DND-41 (cell line): ENCODE measurements around the gene CCR1.

Experiments used
- ATAC-seq: fragments of 200-7000 bp; cut with Tn5 transposase; 3 replicates; pipeline ENCODE4 v1.9.1; 2021; ENCODE audit warnings: low read depth; ENCODE audit not compliant: insufficient read depth
- DNase-seq: peaks from one replicate; pipeline ENCODE4 v3.0.0-alpha.2; 2020
- H2AFZ ChIP-seq: 2 replicates; pipeline ENCODE4 v1.6.0; 2012; ENCODE audit warnings: low read depth, low read length
- H3K27ac ChIP-seq: 2 replicates; pipeline ENCODE4 v1.5.1; 2012; ENCODE audit warnings: low read length, inconsistent platforms
- H3K27me3 ChIP-seq: fragments of 200-600 bp; sonication (generic); 2 replicates; pipeline ENCODE4 v1.6.0; 2012; ENCODE audit warnings: low read length, mild to moderate bottlenecking, inconsistent platforms; ENCODE audit not compliant: insufficient read depth, poor library complexity
- H3K36me3 ChIP-seq: 2 replicates; pipeline ENCODE4 v1.5.1; 2012; ENCODE audit warnings: low read length, inconsistent platforms; ENCODE audit not compliant: insufficient read depth
- H3K4me1 ChIP-seq: 2 replicates; pipeline ENCODE4 v1.5.1; 2012; ENCODE audit warnings: mild to moderate bottlenecking, low read length; ENCODE audit not compliant: insufficient read depth
- H3K4me2 ChIP-seq: 2 replicates; pipeline ENCODE4 v1.6.0; 2012; ENCODE audit warnings: mild to moderate bottlenecking, moderate library complexity, low read length, inconsistent platforms; ENCODE audit not compliant: insufficient read depth
- H3K4me3 ChIP-seq, 2 experiments: fragments of 200-600 bp in 1 of 2; shearing (Covaris generic) in 1 of 2; 2 replicates each; pipeline ENCODE4 v1.5.1; 2012 to 2016; ENCODE audit warnings: inconsistent platforms in 2 of 2, low read length in 2 of 2, mild to moderate bottlenecking in 2 of 2, low read depth in 1 of 2, moderate library complexity in 1 of 2
- H3K79me2 ChIP-seq: 2 replicates; pipeline ENCODE4 v1.6.0; 2012; ENCODE audit warnings: low read length, inconsistent platforms; ENCODE audit not compliant: insufficient read depth
- H3K9ac ChIP-seq: 2 replicates; pipeline ENCODE4 v1.6.0; 2012; ENCODE audit warnings: low read depth, mild to moderate bottlenecking, inconsistent platforms, low read length, moderate library complexity
- H3K9me3 ChIP-seq: 2 replicates; pipeline ENCODE4 v1.5.1; 2012; ENCODE audit warnings: low read length, moderate library complexity, mild to moderate bottlenecking, inconsistent platforms; ENCODE audit not compliant: insufficient read depth, severe bottlenecking
- H4K20me1 ChIP-seq: 2 replicates; pipeline ENCODE4 v1.6.0; 2012; ENCODE audit warnings: low read length; ENCODE audit not compliant: insufficient read depth
- CTCF ChIP-seq: IDR thresholded peaks from 2 replicates; pipeline ENCODE4 v1.5.1; 2012; ENCODE audit warnings: borderline replicate concordance, low read length, moderate library complexity, mild to moderate bottlenecking; ENCODE audit not compliant: poor library complexity, severe bottlenecking; ENCODE audit errors: extremely low read depth
- EZH2 ChIP-seq: IDR thresholded peaks from 3 replicates; pipeline ENCODE4 v1.6.1; 2012; ENCODE audit warnings: borderline replicate concordance, low read depth, mild to moderate bottlenecking, moderate library complexity, low read length, inconsistent platforms; ENCODE audit not compliant: severe bottlenecking

CCR1 gene

GRCh38 chr3:46208167-46208704 is at the start of gene CCR1:
TSS of gene CCR1 (minus strand) at chr3:46208313. CDS start at chr3:46204313, 4,000 bp downstream.
- DNase-seq, result peak; percentile 54
- peak within 1 kb of the TSS; percentile 43 for H3K27ac ChIP-seq
- no peaks in the 10 kb centered on the region for H3K27me3 ChIP-seq
- no peak within 1 kb of the TSS for H3K9ac ChIP-seq
- no peak within 1 kb of the TSS for H3K4me3 ChIP-seq
- no peak within 1 kb of the TSS for H3K4me2 ChIP-seq
- H3K79me2 ChIP-seq, result no peaks in the 10 kb centered on the region
- H4K20me1 ChIP-seq, result no peaks in the 10 kb centered on the region
- H3K9me3 ChIP-seq, result no peaks in the 10 kb centered on the region
- H2AFZ ChIP-seq, result peak within 1 kb of the TSS; percentile 44
- TF ChIP-seq CTCF (peak; percentile 61), EZH2 (no peak)
- H3K4me1 ChIP-seq, result peaks cover 24% of the 10 kb centered on the region
- no peaks in the 10 kb centered on the region for H3K36me3 ChIP-seq
- ATAC-seq, result peak; percentile 56

- H3K79me2 ChIP-seq, result no peaks in the 10 kb centered on the region
- no peaks in the 10 kb centered on the region for H4K20me1 ChIP-seq
- no peaks in the 10 kb centered on the region for H3K4me1 ChIP-seq
- no peak overlapping the region for H3K4me2 ChIP-seq
- H3K4me3 ChIP-seq, result no peak overlapping the region
- H3K27me3 ChIP-seq, result no peaks in the 10 kb centered on the region
- no peak for TF ChIP-seq CTCF
- TF ChIP-seq EZH2, result no peak
- H3K27ac ChIP-seq, result no peak overlapping the region
- DNase-seq, result no peak
- no peaks in the 10 kb centered on the region for H3K36me3 ChIP-seq
- ATAC-seq, result no peak
- H3K9ac ChIP-seq, result no peak overlapping the region
- H2AFZ ChIP-seq, result no peak overlapping the region
- no peaks in the 10 kb centered on the region for H3K9me3 ChIP-seq
Observed at GRCh38 chr3:46252980-46253379, 44.9 kb upstream of the CCR1 start.

- H3K27me3 ChIP-seq, result no peaks in the 10 kb centered on the region
- no peak overlapping the region for H3K4me2 ChIP-seq
- H3K27ac ChIP-seq, result no peak overlapping the region
- H3K36me3 ChIP-seq, result no peaks in the 10 kb centered on the region
- H4K20me1 ChIP-seq, result no peaks in the 10 kb centered on the region
- H3K4me1 ChIP-seq, result no peaks in the 10 kb centered on the region
- no peak overlapping the region for H2AFZ ChIP-seq
- no peaks in the 10 kb centered on the region for H3K79me2 ChIP-seq
- H3K9ac ChIP-seq, result no peak overlapping the region
- ATAC-seq (no peak), DNase-seq (no peak)
- no peak overlapping the region for H3K4me3 ChIP-seq
- H3K9me3 ChIP-seq, result no peaks in the 10 kb centered on the region
- TF ChIP-seq EZH2 (no peak), CTCF (no peak)
Observed at GRCh38 chr3:46245146-46245545, 37.0 kb upstream of the CCR1 start.

- no peaks in the 10 kb centered on the region for H3K79me2 ChIP-seq
- no peak overlapping the region for H3K4me2 ChIP-seq
- no peaks in the 10 kb centered on the region for H3K9me3 ChIP-seq
- no peak overlapping the region for H3K9ac ChIP-seq
- no peaks in the 10 kb centered on the region for H4K20me1 ChIP-seq
- H3K27me3 ChIP-seq, result no peaks in the 10 kb centered on the region
- no peak overlapping the region for H2AFZ ChIP-seq
- H3K36me3 ChIP-seq, result no peaks in the 10 kb centered on the region
- ATAC-seq, result no peak
- no peaks in the 10 kb centered on the region for H3K4me1 ChIP-seq
- no peak overlapping the region for H3K4me3 ChIP-seq
- H3K27ac ChIP-seq, result no peak overlapping the region
- DNase-seq, result no peak
- TF ChIP-seq EZH2 (no peak), CTCF (no peak)
Observed at GRCh38 chr3:46243560-46243959, 35.4 kb upstream of the CCR1 start.
